Thyroid gland (tissue), 4 donors: ENCODE measurements around the gene AJAP1.

Experiments
- CTCF ChIP-seq, 6 experiments: fragments of 200-600 bp in 3 of 6; fragments of 450-650 bp in 3 of 6; sonication (generic) in 3 of 6; IDR thresholded peaks; one replicate each; pipeline ENCODE4 v1.5.1; 2016 to 2019; ENCODE audit warnings: antibody characterized with exemption in 6 of 6, mild to moderate bottlenecking in 2 of 6, inconsistent platforms in 1 of 6, moderate library complexity in 1 of 6
- POLR2A ChIP-seq, 2 donors: fragments of 450-650 bp; IDR thresholded peaks; one replicate each; pipeline ENCODE4 v1.6.1; 2017; ENCODE audit warnings: antibody characterized with exemption in 2 of 2, mild to moderate bottlenecking in 2 of 2, moderate library complexity in 1 of 2

DNA sequence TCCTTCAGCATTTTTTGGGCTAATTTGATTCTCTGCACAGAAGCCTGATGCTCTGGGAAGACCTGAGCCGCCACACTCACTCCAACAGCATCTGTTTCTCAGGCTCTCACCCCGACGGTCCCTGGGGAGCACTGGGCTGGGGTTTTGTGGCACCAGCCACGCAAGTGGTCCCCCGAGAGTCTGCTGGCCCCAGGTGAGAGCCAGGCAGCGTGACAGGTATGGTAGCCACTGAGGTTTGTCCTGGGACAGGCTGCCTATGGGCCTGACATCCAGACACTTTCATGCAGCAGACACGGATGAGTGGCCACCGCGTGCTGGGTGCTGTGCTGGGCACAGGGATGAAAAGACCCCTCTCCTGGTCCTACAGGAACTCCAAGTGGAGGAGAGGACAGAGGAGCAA, 11.0 kb downstream of the AJAP1 start:
- TF ChIP-seq CTCF (IDR thresholded peaks at IDR 0.05): no peak
- TF ChIP-seq POLR2A (IDR thresholded peaks at IDR 0.05): no peak
